NCI-H2107 treated with DMSO at 0.1 percent for 48 hours (cell line): ENCODE results near the gene PAOX.
"Not testable (repeated sequence)": the region's sequence is repeated elsewhere in the genome, so short reads cannot be mapped to it uniquely, and the experiment has no call there.

Source experiments
- DNase-seq: peaks from one replicate; lab custom pipeline; 2025; ENCODE audit not compliant: unreplicated experiment; lab: John Stamatoyannopoulos, UW

Gene PAOX

DNA sequence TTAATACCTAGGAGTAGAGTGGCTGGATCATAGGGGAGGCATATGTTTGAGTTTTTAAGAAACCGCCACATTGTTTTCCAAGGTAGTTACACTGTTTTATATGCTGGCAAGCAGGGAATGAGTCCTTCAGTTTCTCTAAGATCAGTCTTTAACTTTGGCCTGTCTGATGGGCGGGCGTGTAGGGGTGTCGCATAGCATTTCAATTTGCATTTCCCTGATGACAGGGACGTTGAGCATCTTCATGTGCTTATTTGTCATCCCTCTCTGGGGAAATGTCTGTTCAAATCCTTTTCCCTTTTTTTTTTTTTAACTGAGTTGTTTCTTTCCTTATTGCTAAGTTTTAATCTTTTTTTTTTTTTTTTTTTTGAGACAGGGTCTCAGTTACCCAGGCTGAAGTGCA, 24.7 kb downstream of the PAOX start:
- DNase-seq: no peak

- no peak for DNase-seq
Measured at GRCh38 chr10:133405272-133405671, 26.2 kb downstream of the PAOX start.

DNA sequence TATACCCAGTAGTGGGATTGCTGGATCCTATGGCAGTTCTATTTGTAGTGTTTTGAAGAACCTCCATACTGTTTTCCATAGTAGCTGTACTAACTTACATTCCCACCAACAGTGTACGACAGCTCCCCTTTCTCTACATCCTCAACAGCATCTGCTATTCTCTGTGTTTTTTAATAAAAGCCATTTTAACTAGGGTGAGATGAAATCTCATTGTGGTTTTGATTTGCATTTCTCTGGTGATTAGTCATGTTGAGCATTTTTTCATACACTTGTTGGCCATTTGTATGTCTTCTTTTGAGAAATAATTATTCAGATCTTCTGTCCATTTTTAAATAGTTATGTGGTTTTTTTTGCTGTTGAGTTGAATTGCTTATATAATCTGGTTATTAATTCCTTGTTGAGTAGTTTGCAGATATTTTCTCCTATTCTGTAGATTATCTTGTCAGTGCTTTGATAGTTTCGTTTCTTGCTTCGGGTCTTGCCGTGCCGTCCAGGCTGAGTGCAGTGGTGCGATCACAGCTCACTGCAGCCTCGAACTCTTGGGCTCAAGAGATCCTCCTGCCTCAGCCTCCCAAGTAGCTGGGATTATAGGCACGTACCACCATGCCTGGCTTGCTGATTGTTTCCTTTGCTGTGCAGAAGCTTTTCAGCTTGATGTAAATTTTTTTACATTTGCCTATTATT, 26.9 kb downstream of the PAOX start:
- no peak for DNase-seq

DNA sequence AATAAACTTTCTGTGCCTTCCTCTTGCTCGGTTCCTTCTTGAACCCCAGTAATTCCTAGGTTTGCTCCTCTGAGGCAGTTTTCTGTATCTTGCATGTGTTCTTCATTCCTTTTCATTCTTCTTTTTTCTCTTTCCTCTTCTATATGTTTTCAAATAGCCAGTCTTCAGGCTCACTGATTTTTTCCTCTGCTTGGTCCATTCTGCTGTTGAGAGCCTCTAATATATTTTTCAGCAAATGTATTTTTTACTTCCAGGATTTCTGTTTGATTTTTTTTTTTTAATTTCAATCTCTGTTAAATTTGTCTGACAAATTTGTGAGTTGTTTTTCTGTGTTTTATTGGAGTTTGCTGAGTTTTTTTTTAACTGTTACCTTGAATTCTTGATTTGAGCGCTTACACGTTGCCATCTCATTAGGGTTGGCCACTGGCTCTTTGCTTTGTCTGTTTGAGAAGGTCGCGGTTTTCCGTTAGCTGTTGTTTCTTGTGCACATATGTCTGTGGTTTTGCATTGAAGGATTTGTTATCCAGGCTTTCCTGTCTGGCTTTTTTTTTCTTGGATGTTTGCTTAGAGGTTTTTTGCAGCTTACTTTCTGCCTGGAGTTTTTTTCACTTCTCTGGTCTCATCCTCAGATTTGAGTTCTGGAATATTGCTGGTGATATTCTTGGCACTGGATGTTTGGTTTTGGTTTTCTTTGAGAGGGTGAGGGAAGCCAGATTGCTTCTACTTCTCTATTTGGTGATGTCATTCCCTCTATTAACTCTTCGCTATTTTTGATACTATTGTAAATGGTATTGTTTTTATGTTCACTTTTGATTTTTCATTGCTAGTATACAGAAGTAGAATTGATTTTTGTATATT, 32.7 kb downstream of the PAOX start:
- DNase-seq: no peak

GRCh38 chr10:133412381-133412711, 33.3 kb downstream of the PAOX start:
- DNase-seq: no peak

- DNase-seq: not testable (repeated sequence)
Measured at GRCh38 chr10:133414401-133414800, 35.3 kb downstream of the PAOX start.

DNA sequence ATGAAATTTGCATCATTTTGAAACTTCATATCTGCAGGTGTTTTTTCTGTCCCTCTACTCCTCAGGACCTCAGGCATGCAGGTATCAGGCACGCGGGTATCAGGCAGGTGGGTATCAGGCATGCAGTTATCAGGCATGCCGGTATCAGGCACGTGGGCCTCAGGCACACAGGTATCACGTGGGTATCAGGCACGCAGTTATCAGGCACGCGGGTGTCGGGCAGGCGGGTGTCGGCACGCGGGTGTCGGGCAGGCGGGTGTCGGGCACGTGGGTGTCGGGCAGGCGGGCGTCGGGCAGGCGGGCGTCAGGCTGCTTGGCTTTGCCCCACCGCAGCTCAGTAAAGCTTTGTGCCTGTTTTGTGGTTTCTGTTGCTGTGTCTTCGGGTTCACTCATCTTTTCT, 36.7 kb downstream of the PAOX start:
- no peak for DNase-seq

GRCh38 chr10:133418289-133418993, 39.4 kb downstream of the PAOX start:
- no peak for DNase-seq

- DNase-seq: no peak
Measured at GRCh38 chr10:133419211-133419950, 40.3 kb downstream of the PAOX start.

DNA sequence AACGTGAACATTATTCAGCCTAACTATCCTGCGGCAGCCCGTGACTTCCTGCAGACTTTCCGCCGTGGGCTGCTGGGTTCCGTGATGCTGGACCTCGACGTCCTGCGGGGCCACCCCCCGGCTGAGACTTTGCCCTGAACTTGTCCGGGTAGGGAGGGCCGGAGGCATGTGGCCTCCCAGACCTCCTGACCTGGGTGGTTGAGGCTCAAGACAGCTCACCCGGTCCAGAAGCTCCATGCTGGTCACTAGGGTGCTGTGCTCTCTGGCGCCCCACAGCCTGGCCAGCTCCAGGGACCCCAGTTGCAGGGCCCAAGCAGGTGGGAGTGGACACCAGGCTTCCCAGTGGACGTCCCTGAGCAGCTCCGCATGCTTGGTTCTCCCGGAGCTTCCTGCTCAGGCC, 41.0 kb downstream of the PAOX start:
- no peak for DNase-seq

- DNase-seq: no peak
Measured at GRCh38 chr10:133420579-133420978, 41.5 kb downstream of the PAOX start.

- DNase-seq: no peak
Measured at GRCh38 chr10:133421336-133422222, 42.5 kb downstream of the PAOX start.

- no peak for DNase-seq
Measured at GRCh38 chr10:133422223-133422806, 43.3 kb downstream of the PAOX start.

GRCh38 chr10:133422807-133423771, 44.0 kb downstream of the PAOX start:
- DNase-seq: no peak

DNA sequence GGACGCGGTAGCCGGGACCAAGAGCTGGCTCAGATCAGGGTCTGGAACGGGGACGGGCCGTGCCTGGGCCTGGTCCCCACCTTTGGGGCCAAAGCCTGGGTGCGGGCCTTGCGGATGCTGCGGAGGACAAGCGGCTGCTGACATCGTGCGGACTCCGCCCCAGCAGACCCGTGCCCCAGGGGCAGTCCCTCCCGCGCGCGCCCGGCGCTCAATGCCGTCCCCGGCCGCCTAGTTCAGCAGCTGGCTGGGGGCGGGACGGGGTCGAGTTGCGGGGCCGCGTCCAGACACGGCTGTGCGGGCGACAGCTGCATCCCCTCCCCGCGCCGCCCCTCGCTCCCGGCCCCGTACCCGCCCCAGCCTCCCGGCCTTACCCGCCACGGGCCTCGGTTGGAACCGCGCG, 45.0 kb downstream of the PAOX start:
- not testable (repeated sequence) for DNase-seq

- DNase-seq: not testable (repeated sequence)
Measured at GRCh38 chr10:133424601-133425000, 45.5 kb downstream of the PAOX start, which contains the start of gene SPRN. SPRN (minus strand) TSS chr10:133424625; CDS start chr10:133423681, 944 bp downstream.

DNA sequence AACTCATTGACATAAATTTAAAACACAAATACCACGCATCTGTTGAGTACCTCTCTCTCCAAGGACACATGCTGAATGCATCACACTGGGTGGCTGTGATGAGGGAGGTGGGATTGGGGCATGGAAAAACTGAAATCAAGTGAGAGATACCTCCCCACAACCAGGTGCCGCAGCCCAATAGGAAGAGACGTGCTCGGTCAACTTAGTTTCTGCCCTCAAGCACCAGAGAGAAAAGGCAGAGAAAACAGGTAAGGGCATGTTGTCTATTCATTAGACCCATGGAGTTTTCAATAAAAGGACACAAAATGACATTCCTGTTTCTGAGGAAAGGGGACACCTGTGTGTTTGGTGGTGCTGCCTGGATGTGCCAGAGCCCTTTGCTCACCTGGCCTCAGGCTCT, 50.5 kb downstream of the PAOX start:
- DNase-seq: not testable (repeated sequence)

- not testable (repeated sequence) for DNase-seq
Measured at GRCh38 chr10:133431888-133432613, 53.0 kb downstream of the PAOX start.
